MCF 10A (cell line): ENCODE results near the gene UNC119B. TPM values are rescaled to one million over a fixed set of nuclear protein-coding genes. Genes with fewer than 3 reads are reported as not detected.

Source experiments
- total RNA-seq: library from RNA; stranded (reverse); gene quantifications from 2 replicates; pipeline ENCODE4 v1.2.3, GENCODE V29; 2022

Gene UNC119B
- total RNA-seq, 1 experiment from 2014 or later, result 31.0 TPM

Other genes with a start within 250 kb of the UNC119B start
- gene SRSF9, start 240.7 kb upstream of the UNC119B start, total RNA-seq, result 192 and 193 TPM in 2 replicates
- gene DYNLL1, start 214.3 kb upstream of the UNC119B start, total RNA-seq, result 247 and 351 TPM in 2 replicates
- gene COQ5, start 181.3 kb upstream of the UNC119B start, total RNA-seq, result 21.5 and 22.9 TPM in 2 replicates
- 166 and 222 TPM in 2 replicates for gene RNF10, start 176.1 kb upstream of the UNC119B start, total RNA-seq
- gene POP5, start 129.1 kb upstream of the UNC119B start, total RNA-seq, result 24.3 and 29.9 TPM in 2 replicates
- gene CABP1, start 69.8 kb upstream of the UNC119B start, total RNA-seq, result not detected in 2 replicates
- 107 and 144 TPM in 2 replicates for gene MLEC, start 23.3 kb upstream of the UNC119B start, total RNA-seq
- 1.9 and 2.1 TPM in 2 replicates for gene ACADS, start 15.4 kb downstream of the UNC119B start, total RNA-seq
- gene SPPL3, start 193.9 kb downstream of the UNC119B start, total RNA-seq, result 32.6 and 43.7 TPM in 2 replicates